SW480 (cell line): ENCODE measurements around the gene CTU2.

Experiments
- DNase-seq: peaks from one replicate; pipeline ENCODE4 v3.0.0-alpha.2; 2016; ENCODE audit warnings: low spot score

The CTU2 gene

GRCh38 chr16:88714420-88715302, 8.4 kb downstream of the CTU2 start:
- no peak for DNase-seq

- no peak for DNase-seq
Observed at GRCh38 chr16:88715312-88716190, 9.2 kb downstream of the CTU2 start.

- no peak for DNase-seq
Observed at GRCh38 chr16:88716201-88716600, 9.9 kb downstream of the CTU2 start.

GRCh38 chr16:88716601-88717001, 10.3 kb downstream of the CTU2 start:
- DNase-seq = no peak

GRCh38 chr16:88718178-88718577, 11.9 kb downstream of the CTU2 start:
- no peak for DNase-seq

GRCh38 chr16:88719267-88719932, 13.1 kb downstream of the CTU2 start:
- DNase-seq = no peak

GRCh38 chr16:88719933-88720296, 13.6 kb downstream of the CTU2 start:
- DNase-seq = no peak

- no peak for DNase-seq
Observed at GRCh38 chr16:88720396-88720970, 14.2 kb downstream of the CTU2 start.

- no peak for DNase-seq
Observed at GRCh38 chr16:88721236-88721635, 14.9 kb downstream of the CTU2 start.

GRCh38 chr16:88721815-88722755, 15.8 kb downstream of the CTU2 start:
- DNase-seq = no peak

GRCh38 chr16:88722784-88723506, 16.6 kb downstream of the CTU2 start:
- no peak for DNase-seq

GRCh38 chr16:88723507-88723887, 17.2 kb downstream of the CTU2 start:
- DNase-seq = no peak

GRCh38 chr16:88723911-88724310, 17.6 kb downstream of the CTU2 start:
- DNase-seq = no peak

- DNase-seq = no peak
Observed at GRCh38 chr16:88724855-88725555, 18.7 kb downstream of the CTU2 start.

- DNase-seq = no peak
Observed at GRCh38 chr16:88725609-88726407, 19.5 kb downstream of the CTU2 start.

GRCh38 chr16:88726408-88726749, 20.1 kb downstream of the CTU2 start:
- DNase-seq = no peak

- no peak for DNase-seq
Observed at GRCh38 chr16:88726981-88727380, 20.7 kb downstream of the CTU2 start.

- DNase-seq = no peak
Observed at GRCh38 chr16:88727871-88728270, 21.6 kb downstream of the CTU2 start.
